IMR-90 (cell line): Measurements from ENCODE around the gene MYF6. TPM values are rescaled to one million over a fixed set of nuclear protein-coding genes. Genes with fewer than 3 reads are reported as not detected.

Source experiments
- ATAC-seq: fragments of 200-7000 bp; cut with Tn5 transposase; 2 replicates; pipeline ENCODE4 v1.9.1; 2020; ENCODE audit warnings: low read depth, mild to moderate bottlenecking, moderate library complexity
- BruUV-seq: library from RNA; stranded (reverse); fragments of 400-500 nt; replicated peaks from 2 replicates; lab custom pipeline; 2021; lab: Mats Ljungman, UMichigan
- CTCF ChIA-PET: fragments of 300-600 bp; formaldehyde crosslinking; extraction: SDS; loops from one replicate; lab custom pipeline; 2021; ENCODE audit warnings: antibody characterized with exemption; lab: Yijun Ruan, JAX
- POLR2A ChIA-PET: fragments of 300-600 bp; sonication (Branson Sonifier 250); formaldehyde crosslinking; loops from one replicate; lab custom pipeline; 2022; ENCODE audit warnings: antibody characterized with exemption; ENCODE audit not compliant: unreplicated experiment; lab: Charles Lee
- DNase-seq: peaks from one replicate; pipeline ENCODE4 v3.0.0; 2013
- H2AFZ ChIP-seq: replicated peaks from 2 replicates; pipeline ENCODE3; 2013; ENCODE audit warnings: low read length, mild to moderate bottlenecking; ENCODE audit not compliant: poor library complexity
- H2AK5ac ChIP-seq: 2 replicates; pipeline ENCODE4 v1.6.1; 2013; ENCODE audit warnings: low read depth, low read length, inconsistent platforms
- H2AK9ac ChIP-seq: replicated peaks from 2 replicates; pipeline ENCODE3; 2013; ENCODE audit warnings: mild to moderate bottlenecking, low read depth, low read length, moderate library complexity; ENCODE audit not compliant: poor library complexity
- H2BK120ac ChIP-seq: 2 replicates; pipeline ENCODE4 v1.6.1; 2013; ENCODE audit warnings: low read depth, low read length, inconsistent platforms
- H2BK15ac ChIP-seq: 3 replicates; pipeline ENCODE4 v1.6.1; 2013; ENCODE audit warnings: low read depth, low read length, inconsistent platforms
- H2BK20ac ChIP-seq: 2 replicates; pipeline ENCODE4 v1.6.1; 2013; ENCODE audit warnings: low read depth, mild to moderate bottlenecking, inconsistent platforms, low read length, moderate library complexity
- H2BK5ac ChIP-seq: 2 replicates; pipeline ENCODE4 v1.6.1; 2013; ENCODE audit warnings: mild to moderate bottlenecking, low read depth, low read length, inconsistent platforms; ENCODE audit not compliant: poor library complexity, severe bottlenecking
- H3K14ac ChIP-seq: replicated peaks from 2 replicates; pipeline ENCODE4 v1.6.1; 2013; ENCODE audit warnings: low read depth, low read length, inconsistent platforms
- H3K18ac ChIP-seq: 2 replicates; pipeline ENCODE4 v1.6.1; 2013; ENCODE audit warnings: low read depth, low read length, control low read depth
- H3K23ac ChIP-seq: 2 replicates; pipeline ENCODE4 v1.6.1; 2013; ENCODE audit warnings: low read depth, low read length, inconsistent platforms
- H3K27ac ChIP-seq: 2 replicates; pipeline ENCODE4 v1.5.1; 2013; ENCODE audit warnings: mild to moderate bottlenecking, control low read depth, low read length; ENCODE audit not compliant: insufficient read depth
- H3K27me3 ChIP-seq: 2 replicates; pipeline ENCODE4 v1.6.1; 2013; ENCODE audit warnings: low read length; ENCODE audit not compliant: control insufficient read depth, insufficient read depth
- H3K36me3 ChIP-seq: 2 replicates; pipeline ENCODE4 v1.6.1; 2013; ENCODE audit warnings: low read length, mixed read lengths; ENCODE audit not compliant: control insufficient read depth, insufficient read depth
- H3K4ac ChIP-seq: 2 replicates; pipeline ENCODE4 v1.6.1; 2013; ENCODE audit warnings: low read depth, low read length, inconsistent platforms
- H3K4me1 ChIP-seq: 2 replicates; pipeline ENCODE4 v1.6.1; 2013; ENCODE audit warnings: low read length, mixed read lengths; ENCODE audit not compliant: control insufficient read depth, insufficient read depth
- H3K4me2 ChIP-seq: 2 replicates; pipeline ENCODE4 v1.6.1; 2013; ENCODE audit warnings: low read depth, mild to moderate bottlenecking, control low read depth, low read length, moderate library complexity
- H3K4me3 ChIP-seq: 2 replicates; pipeline ENCODE4 v1.5.1; 2013; ENCODE audit warnings: low read depth, mild to moderate bottlenecking, control low read depth, low read length, moderate library complexity; ENCODE audit not compliant: insufficient read depth
- H3K56ac ChIP-seq: 2 replicates; pipeline ENCODE4 v1.6.1; 2013; ENCODE audit warnings: low read length, inconsistent platforms; ENCODE audit not compliant: insufficient read depth; ENCODE audit errors: extremely low read depth
- H3K79me1 ChIP-seq, 2 experiments: 2 replicates each; pipeline ENCODE4 v1.6.1; 2013; ENCODE audit warnings: low read length in 2 of 2, inconsistent platforms in 1 of 2, low read depth in 1 of 2
- H3K9ac ChIP-seq: 2 replicates; pipeline ENCODE4 v1.6.1; 2013; ENCODE audit warnings: low read depth, low read length, control low read depth
- H3K9me1 ChIP-seq: 2 replicates; pipeline ENCODE4 v1.6.1; 2013; ENCODE audit warnings: low read length, inconsistent platforms; ENCODE audit not compliant: insufficient read depth
- H3K9me3 ChIP-seq: 2 replicates; pipeline ENCODE4 v1.6.1; 2013; ENCODE audit warnings: low read length; ENCODE audit not compliant: control insufficient read depth, insufficient read depth
- H4K20me1 ChIP-seq: 2 replicates; pipeline ENCODE4 v1.6.1; 2013; ENCODE audit warnings: low read length, inconsistent platforms; ENCODE audit not compliant: insufficient read depth
- H4K5ac ChIP-seq: 2 replicates; pipeline ENCODE4 v1.6.1; 2013; ENCODE audit warnings: mild to moderate bottlenecking, low read depth, low read length, control low read depth
- H4K8ac ChIP-seq, 2 experiments: 2 replicates each; pipeline ENCODE4 v1.6.1; 2013; ENCODE audit warnings: low read depth in 2 of 2, low read length in 2 of 2, control low read depth in 1 of 2, inconsistent platforms in 1 of 2
- H4K91ac ChIP-seq: 2 replicates; pipeline ENCODE4 v1.6.1; 2013; ENCODE audit warnings: low read depth, low read length, inconsistent platforms; ENCODE audit not compliant: insufficient read depth
- BHLHE40 ChIP-seq: fragments of 150-350 bp; IDR thresholded peaks from 2 replicates; pipeline ENCODE4 v1.6.1; 2016; ENCODE audit warnings: mild to moderate bottlenecking, low read depth, low read length
- POLR2A ChIP-seq: IDR thresholded peaks from 2 replicates; pipeline ENCODE4 v1.6.1; 2012; ENCODE audit warnings: mild to moderate bottlenecking, low read depth, low read length
- RAD21 ChIP-seq: IDR thresholded peaks from 2 replicates; pipeline ENCODE4 v1.6.1; 2012; ENCODE audit warnings: low read length, improper control_type of control experiment
- RFX5 ChIP-seq: IDR thresholded peaks from 2 replicates; pipeline ENCODE4 v1.8.0; 2012; ENCODE audit warnings: low read depth, mild to moderate bottlenecking, low read length, moderate library complexity
- SMC3 ChIP-seq: fragments of 150-350 bp; IDR thresholded peaks from 2 replicates; pipeline ENCODE4 v1.6.1; 2016; ENCODE audit warnings: low read depth, mild to moderate bottlenecking, antibody characterized with exemption, low read length, moderate library complexity
- dilution Hi-C: fragments of 300-500 bp; cut with HindIII; formaldehyde crosslinking; loops from one replicate; pipeline ENCODE4 v1.14.3; 2018; ENCODE audit warnings: low sequenced_read_pairs; ENCODE audit not compliant: unreplicated experiment
- in situ Hi-C: fragments of 300-500 bp; cut with MboI; formaldehyde crosslinking; loops from 3 replicates; pipeline ENCODE4 v1.14.3; 2019; ENCODE audit warnings: low sequenced_read_pairs, inconsistent platforms, mixed read lengths
- intact Hi-C: fragments of 100-400 bp; cut with micrococcal nuclease; formaldehyde crosslinking; loops from 2 replicates; pipeline ENCODE4 v1.10.0; 2022
- polyA plus RNA-seq, 3 experiments: library from polyadenylated mRNA; depleted of rRNA; stranded (reverse); fragments of >200 nt; gene quantifications; 2 replicates each; pipeline ENCODE4 v1.2.3, GENCODE V29; 2012; ENCODE audit warnings: low replicate concordance in 1 of 3
- total RNA-seq: library from RNA; depleted of rRNA; stranded (reverse); fragments of >200 nt; gene quantifications from 2 replicates; pipeline ENCODE4 v1.2.3, GENCODE V29; 2012
- TF ChIP-seq, protein P1 (sequence below): fragments of 150-350 bp; IDR thresholded peaks from 2 replicates; pipeline ENCODE4 v1.6.1; 2016; ENCODE audit warnings: low read depth, mild to moderate bottlenecking, low read length, moderate library complexity, borderline replicate concordance

Gene MYF6
- total and polyA plus RNA-seq, 2 of the 4 experiments (the other 2 are of a cell fraction) = not detected

- H3K9ac ChIP-seq = no peak overlapping the region
- no TSS peak for BruUV-seq
Observed at GRCh38 chr12:80662586-80662985, 44.8 kb upstream of the MYF6 start.

More at GRCh38 chr12:80662586-80662985, 44.8 kb upstream of the MYF6 start:
- Histone ChIP-seq H4K5ac (no peak overlapping the region), H3K23ac (no peak overlapping the region), H3K4me3 (no peak overlapping the region), H3K9me3 (no peaks in the 10 kb centered on the region), H3K36me3 (no peaks in the 10 kb centered on the region), H3K27me3 (no peaks in the 10 kb centered on the region), H4K91ac (no peak overlapping the region), H4K8ac (no peak overlapping the region), H2BK15ac (no peak overlapping the region), H2AK5ac (no peak overlapping the region), H4K20me1 (no peaks in the 10 kb centered on the region), H2AFZ (no peak overlapping the region), H3K79me1 (no peaks in the 10 kb centered on the region), H3K18ac (no peak overlapping the region), H2BK120ac (no peak overlapping the region), H3K4me1 (no peaks in the 10 kb centered on the region), H2BK20ac (no peak overlapping the region), H3K4me2 (no peak overlapping the region), H3K9me1 (no peaks in the 10 kb centered on the region), H2BK5ac (no peak overlapping the region), H2AK9ac (no peak overlapping the region), H3K27ac (no peak overlapping the region), H3K56ac (no peak overlapping the region), H3K14ac (no peak overlapping the region), H3K4ac (no peak overlapping the region)
- intact Hi-C loops = no loop called here
- TF ChIP-seq SMC3 (no peak), BHLHE40 (no peak), RAD21 (no peak), POLR2A (no peak), RFX5 (no peak)
- TF ChIP-seq, protein P1, sequence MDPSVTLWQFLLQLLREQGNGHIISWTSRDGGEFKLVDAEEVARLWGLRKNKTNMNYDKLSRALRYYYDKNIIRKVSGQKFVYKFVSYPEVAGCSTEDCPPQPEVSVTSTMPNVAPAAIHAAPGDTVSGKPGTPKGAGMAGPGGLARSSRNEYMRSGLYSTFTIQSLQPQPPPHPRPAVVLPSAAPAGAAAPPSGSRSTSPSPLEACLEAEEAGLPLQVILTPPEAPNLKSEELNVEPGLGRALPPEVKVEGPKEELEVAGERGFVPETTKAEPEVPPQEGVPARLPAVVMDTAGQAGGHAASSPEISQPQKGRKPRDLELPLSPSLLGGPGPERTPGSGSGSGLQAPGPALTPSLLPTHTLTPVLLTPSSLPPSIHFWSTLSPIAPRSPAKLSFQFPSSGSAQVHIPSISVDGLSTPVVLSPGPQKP = no peak
- no peak for ATAC-seq
- DNase-seq = no peak
- dilution Hi-C loops = no loop called here
- in situ Hi-C loops = no loop called here
- POLR2A ChIA-PET = no interaction called here
- CTCF ChIA-PET = no interaction called here
